Measurements from ENCODE around the gene NKX1-2. TPM values are rescaled to one million over a fixed set of nuclear protein-coding genes. Genes with fewer than 3 reads are reported as not detected.

The NKX1-2 gene
- total RNA-seq, 2 experiments from 2014 or later: not detected

- intact Hi-C loops (cut with DNase I, micrococcal nuclease): loop anchor here (1.0 to 5.0 kb wide), 13 partner anchors 42 to 1453 kb away; partner anchors contain the start of genes ABRAXAS2 (in 1 of the 2), BCCIP (in 1 of the 2), BUB3 (in 1 of the 2) and EDRF1 (in 1 of the 2)
- H3K4me3 Mint-ChIP-seq: peak within 1 kb of the TSS; percentile 71
- POLR2A ChIA-PET: interaction anchor here (0.8 kb wide), 1 partner anchor 339 kb away, joined by 7 read pairs; the partner anchor contains the start of gene ABRAXAS2
- peaks cover 1% of the 10 kb centered on the region for H3K36me3 Mint-ChIP-seq (ENCODE audit: low read depth)
- peaks cover 2% of the 10 kb centered on the region for H3K27me3 Mint-ChIP-seq
- ATAC-seq: peak; percentile 97
- peak within 1 kb of the TSS; percentile 96 for H3K27ac Mint-ChIP-seq
- peaks cover 25% of the 10 kb centered on the region for H3K4me1 Mint-ChIP-seq
- CTCF ChIA-PET: interaction anchor here (0.7 to 1.2 kb wide), 3 partner anchors 43 to 195 kb away, joined by 3 to 4 read pairs (median 3); partner anchors contain the start of gene OAT
- DNase-seq: peak; percentile 92
- no peaks in the 10 kb centered on the region for H3K9me3 Mint-ChIP-seq (ENCODE audit: low read depth)
These were observed 12.0 kb upstream of the NKX1-2 start, which contains the start of gene LHPP for GRCh38 chr10:124461642-124462347. TSS of gene LHPP (plus strand) at chr10:124461823. CDS start at chr10:124461863, 40 bp downstream.

- Mint-ChIP-seq H3K4me3 (no peak overlapping the region), H3K9me3 (ENCODE audit: low read depth) (no peaks in the 10 kb centered on the region), H3K27me3 (peaks cover 13% of the 10 kb centered on the region), H3K4me1 (peaks cover 14% of the 10 kb centered on the region), H3K36me3 (ENCODE audit: low read depth) (peaks cover 1% of the 10 kb centered on the region), H3K27ac (no peak overlapping the region)
- ChIA-PET POLR2A (no interaction called here), CTCF (interaction anchor here (0.6 to 1.7 kb wide), 3 partner anchors 10 to 464 kb away, joined by 3 to 7 read pairs (median 5); partner anchors contain the start of gene NKX1-2)
- ATAC-seq (no peak), DNase-seq (no peak)
- intact Hi-C loops (cut with DNase I, micrococcal nuclease): loop anchor here (2.0 to 5.0 kb wide), 6 partner anchors 228 to 1437 kb away; partner anchors contain the start of genes ABRAXAS2 (in 1 of the 2), BCCIP (in 1 of the 2), EDRF1 (in 1 of the 2) and FAM53B (in 1 of the 2)
These were observed 10.3 kb upstream of the NKX1-2 start for GRCh38 chr10:124460144-124460543.

- CTCF ChIA-PET: interaction anchor here (0.8 to 1.7 kb wide), 2 partner anchors 10 to 541 kb away, joined by 3 to 5 read pairs; partner anchors contain the start of gene NKX1-2
- Mint-ChIP-seq H3K4me3 (no peak overlapping the region), H3K27me3 (peaks cover 20% of the 10 kb centered on the region), H3K36me3 (ENCODE audit: low read depth) (peaks cover 1% of the 10 kb centered on the region), H3K27ac (no peak overlapping the region), H3K9me3 (ENCODE audit: low read depth) (no peaks in the 10 kb centered on the region), H3K4me1 (peaks cover 7% of the 10 kb centered on the region)
- ATAC-seq: no peak
- no peak for DNase-seq
- intact Hi-C loops (cut with DNase I, micrococcal nuclease): no loop called here
- POLR2A ChIA-PET: no interaction called here
These were observed 9.6 kb upstream of the NKX1-2 start for GRCh38 chr10:124459395-124459794.

- intact Hi-C loops (cut with DNase I, micrococcal nuclease): no loop called here
- H3K36me3 Mint-ChIP-seq (ENCODE audit: low read depth): peaks cover 1% of the 10 kb centered on the region
- ATAC-seq: no peak
- H3K27ac Mint-ChIP-seq: no peak overlapping the region
- H3K27me3 Mint-ChIP-seq: peaks cover 23% of the 10 kb centered on the region
- H3K4me1 Mint-ChIP-seq: peaks cover 3% of the 10 kb centered on the region
- no peak overlapping the region for H3K4me3 Mint-ChIP-seq
- ChIA-PET CTCF (interaction anchor here (0.8 kb wide), 1 partner anchor 541 kb away, joined by 3 read pairs; no protein-coding TSS in a partner anchor), POLR2A (no interaction called here)
- no peak for DNase-seq
- H3K9me3 Mint-ChIP-seq (ENCODE audit: low read depth): no peaks in the 10 kb centered on the region
These were observed 9.1 kb upstream of the NKX1-2 start for GRCh38 chr10:124458889-124459288.

- Mint-ChIP-seq H3K4me3 (no peak overlapping the region), H3K27me3 (peaks cover 27% of the 10 kb centered on the region), H3K36me3 (ENCODE audit: low read depth) (peaks cover 1% of the 10 kb centered on the region), H3K27ac (no peak overlapping the region), H3K4me1 (peaks cover 3% of the 10 kb centered on the region), H3K9me3 (ENCODE audit: low read depth) (no peaks in the 10 kb centered on the region)
- CTCF ChIA-PET: no interaction called here
- POLR2A ChIA-PET: no interaction called here
- intact Hi-C loops (cut with DNase I, micrococcal nuclease): no loop called here
- no peak for DNase-seq
- ATAC-seq: no peak
These were observed 8.6 kb upstream of the NKX1-2 start for GRCh38 chr10:124458473-124458872.

- H3K27ac Mint-ChIP-seq: no peak overlapping the region
- CTCF ChIA-PET: interaction anchor here (1.1 kb wide), 1 partner anchor 216 kb away, joined by 3 read pairs; no protein-coding TSS in a partner anchor
These were observed 5.6 kb upstream of the NKX1-2 start for GRCh38 chr10:124455441-124455840.

GRCh38 chr10:124453960-124454610, 4.2 kb upstream of the NKX1-2 start:
- ATAC-seq: no peak
- Mint-ChIP-seq H3K4me3 (no peak overlapping the region), H3K27me3 (peaks cover 58% of the 10 kb centered on the region), H3K27ac (no peak overlapping the region), H3K4me1 (peaks cover 7% of the 10 kb centered on the region), H3K9me3 (ENCODE audit: low read depth) (no peaks in the 10 kb centered on the region), H3K36me3 (ENCODE audit: low read depth) (no peaks in the 10 kb centered on the region)
- ChIA-PET POLR2A (no interaction called here), CTCF (no interaction called here)
- intact Hi-C loops (cut with DNase I, micrococcal nuclease): no loop called here
- DNase-seq: no peak

More at GRCh38 chr10:124455441-124455840, 5.6 kb upstream of the NKX1-2 start:
- Mint-ChIP-seq H3K4me1 (peaks cover under 1% of the 10 kb centered on the region), H3K27me3 (peaks cover 51% of the 10 kb centered on the region), H3K4me3 (no peak overlapping the region), H3K9me3 (ENCODE audit: low read depth) (no peaks in the 10 kb centered on the region), H3K36me3 (ENCODE audit: low read depth) (no peaks in the 10 kb centered on the region)
- ATAC-seq: no peak
- DNase-seq: no peak
- POLR2A ChIA-PET: no interaction called here
- intact Hi-C loops (cut with DNase I, micrococcal nuclease): no loop called here

GRCh38 chr10:124451276-124451675, 1.4 kb upstream of the NKX1-2 start:
- Mint-ChIP-seq H3K4me3 (no peak overlapping the region), H3K9me3 (ENCODE audit: low read depth) (no peaks in the 10 kb centered on the region), H3K4me1 (peaks cover 17% of the 10 kb centered on the region), H3K36me3 (ENCODE audit: low read depth) (no peaks in the 10 kb centered on the region), H3K27me3 (peaks cover 74% of the 10 kb centered on the region), H3K27ac (no peak overlapping the region)
- DNase-seq (no peak), ATAC-seq (no peak)
- ChIA-PET POLR2A (no interaction called here), CTCF (no interaction called here)
- intact Hi-C loops (cut with DNase I, micrococcal nuclease): no loop called here

GRCh38 chr10:124450783-124451057, 885 bp upstream of the NKX1-2 start:
- intact Hi-C loops (cut with DNase I, micrococcal nuclease): no loop called here
- no peak overlapping the region for H3K4me3 Mint-ChIP-seq
- POLR2A ChIA-PET: no interaction called here
- no peaks in the 10 kb centered on the region for H3K9me3 Mint-ChIP-seq (ENCODE audit: low read depth)
- H3K4me1 Mint-ChIP-seq: peaks cover 17% of the 10 kb centered on the region
- H3K36me3 Mint-ChIP-seq (ENCODE audit: low read depth): no peaks in the 10 kb centered on the region
- ATAC-seq: no peak
- H3K27me3 Mint-ChIP-seq: peaks cover 74% of the 10 kb centered on the region
- DNase-seq: no peak
- CTCF ChIA-PET: interaction anchor here (1.6 kb wide), 1 partner anchor 373 kb away, joined by 3 read pairs; no protein-coding TSS in a partner anchor
- H3K27ac Mint-ChIP-seq: no peak overlapping the region

- H3K4me3 Mint-ChIP-seq: peak overlapping the region; percentile 5
These were observed 444 bp downstream of the NKX1-2 start for GRCh38 chr10:124449170-124450011.

More at GRCh38 chr10:124449170-124450011, 444 bp downstream of the NKX1-2 start:
- H3K36me3 Mint-ChIP-seq (ENCODE audit: low read depth): no peaks in the 10 kb centered on the region
- POLR2A ChIA-PET: no interaction called here
- no peaks in the 10 kb centered on the region for H3K9me3 Mint-ChIP-seq (ENCODE audit: low read depth)
- CTCF ChIA-PET: interaction anchor here (0.6 to 1.9 kb wide), 5 partner anchors 11 to 374 kb away, joined by 3 to 5 read pairs (median 4); no protein-coding TSS in a partner anchor
- peaks cover 74% of the 10 kb centered on the region for H3K27me3 Mint-ChIP-seq
- ATAC-seq (peak; percentile 14), DNase-seq (peak; percentile 18)
- H3K4me1 Mint-ChIP-seq: peaks cover 17% of the 10 kb centered on the region
- H3K27ac Mint-ChIP-seq: no peak overlapping the region
- intact Hi-C loops (cut with DNase I, micrococcal nuclease): loop anchor here (2.0 to 10.0 kb wide), 2 partner anchors 353 to 1305 kb away; partner anchors contain the start of gene HMX2 (in 1 of the 2)
